HG03060 (cell line): ENCODE measurements around the gene HERC3.
"Not testable (repeated sequence)": the region's sequence is repeated elsewhere in the genome, so short reads cannot be mapped to it uniquely, and the experiment has no call there.

Experiments
- ATAC-seq: cut with Tn5 transposase; IDR thresholded peaks from one replicate; pipeline ENCODE4 v1.9.1; 2021; ENCODE audit warnings: low read depth, moderate number of reproducible peaks; ENCODE audit not compliant: unreplicated experiment

HERC3 gene

GRCh38 chr4:88606832-88607231 is 14.6 kb downstream of the HERC3 start:
- ATAC-seq = no peak

GRCh38 chr4:88609387-88609786 is 17.1 kb downstream of the HERC3 start:
- ATAC-seq = no peak

DNA sequence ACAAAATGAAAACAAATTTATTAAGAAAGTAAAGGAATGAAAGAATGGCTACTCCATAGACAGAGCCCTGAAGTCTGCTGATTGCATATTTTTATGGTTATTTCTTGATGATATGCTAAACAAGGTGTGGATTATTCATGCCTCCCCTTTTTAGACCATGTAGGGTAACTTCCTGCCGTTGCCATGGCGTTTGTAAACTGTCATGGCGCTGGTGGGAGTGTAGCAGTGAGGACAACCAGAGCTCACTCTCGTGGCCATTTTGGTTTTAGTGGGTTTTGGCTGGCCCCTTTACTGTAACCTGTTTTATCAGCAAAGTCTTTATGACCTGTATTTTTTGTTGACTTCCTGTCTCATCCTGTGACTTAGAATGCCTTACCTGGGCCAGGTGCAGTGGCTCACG is 17.5 kb downstream of the HERC3 start:
- ATAC-seq = not testable (repeated sequence)

DNA sequence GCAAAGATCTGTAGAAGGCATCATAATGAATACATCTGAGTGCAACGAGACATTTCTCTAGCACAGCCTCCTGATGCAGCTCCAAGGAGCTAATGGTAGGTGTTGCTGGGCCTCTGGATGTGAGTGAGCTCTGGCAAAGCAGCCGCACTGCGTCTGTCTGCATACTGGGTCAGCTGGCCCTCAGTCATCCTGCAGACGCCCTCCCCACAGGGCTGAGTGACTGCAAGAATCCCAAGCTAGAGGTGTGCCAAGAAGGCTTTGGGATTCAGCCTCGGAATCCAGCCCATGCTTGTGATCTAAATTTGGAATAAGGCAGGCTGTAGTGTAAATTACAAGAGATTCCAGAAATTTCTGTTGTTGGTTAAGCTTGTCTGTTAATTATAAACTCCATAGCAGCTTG is 18.5 kb downstream of the HERC3 start:
- ATAC-seq = no peak

GRCh38 chr4:88613417-88613875 is 21.2 kb downstream of the HERC3 start:
- ATAC-seq = no peak

GRCh38 chr4:88614058-88614457 is 21.8 kb downstream of the HERC3 start:
- ATAC-seq = no peak

GRCh38 chr4:88616275-88617150 is 24.2 kb downstream of the HERC3 start:
- no peak for ATAC-seq

GRCh38 chr4:88618782-88619485 is 26.7 kb downstream of the HERC3 start:
- ATAC-seq = no peak

DNA sequence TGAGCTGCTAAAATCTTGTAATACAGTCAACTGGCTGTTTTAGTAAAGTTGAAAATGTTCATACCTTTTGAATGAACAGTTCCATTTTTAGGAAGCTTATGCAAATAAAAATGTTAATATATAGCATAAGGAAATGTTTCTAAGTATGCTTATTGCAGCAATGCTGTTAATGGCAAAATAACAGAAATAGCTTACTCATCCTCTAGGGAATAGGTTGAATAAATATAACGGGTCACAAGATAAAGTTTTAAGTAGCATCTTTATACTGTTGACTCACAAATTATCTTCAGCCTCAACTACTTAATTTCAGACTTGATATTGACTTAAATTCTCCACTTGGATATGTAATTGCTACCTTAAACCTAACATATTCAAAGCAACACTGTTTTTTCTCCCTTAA is 27.7 kb downstream of the HERC3 start:
- no peak for ATAC-seq

DNA sequence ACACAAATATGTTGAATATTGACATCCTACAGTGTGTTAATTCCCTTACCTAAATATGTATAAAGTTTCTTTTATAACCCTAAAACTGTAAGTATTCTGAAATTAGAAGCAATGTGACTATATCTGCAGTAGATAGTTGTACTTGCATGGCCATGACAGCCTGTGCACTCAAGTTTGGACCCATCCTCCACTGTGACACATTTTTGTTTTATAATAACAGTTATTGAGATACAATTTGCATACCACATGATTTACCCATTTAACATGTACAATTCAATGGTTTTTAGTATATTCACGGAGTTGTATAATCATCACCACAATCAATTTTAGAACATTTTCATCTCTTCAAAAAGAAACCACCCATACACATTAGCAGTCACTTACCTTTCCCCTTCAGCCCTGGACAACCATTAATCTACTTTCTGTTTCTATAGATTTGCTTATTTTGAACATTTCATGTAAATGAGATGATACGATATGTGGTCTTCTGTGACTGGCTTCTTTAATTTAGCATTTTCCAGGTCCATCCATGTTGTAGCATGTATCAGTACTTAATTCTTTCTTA is 29.6 kb downstream of the HERC3 start:
- no peak for ATAC-seq

DNA sequence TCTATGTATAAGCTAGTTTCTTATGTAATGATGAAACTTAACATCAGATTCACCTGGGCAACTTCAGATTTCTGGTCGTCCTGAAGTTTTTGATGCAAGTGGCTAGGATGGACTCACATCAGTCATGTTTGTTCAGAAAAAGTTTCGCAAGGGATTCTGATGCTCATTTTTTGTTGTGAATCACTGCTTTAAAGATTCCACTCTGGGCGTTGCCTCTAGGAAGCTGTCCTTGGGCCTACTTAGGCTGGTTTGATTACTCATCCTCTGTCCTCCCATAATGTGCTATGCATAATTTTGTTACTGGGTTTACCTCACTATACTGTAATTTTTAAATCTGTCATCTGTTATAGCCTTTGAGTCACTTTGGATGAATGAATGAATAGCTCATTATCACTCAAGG is 30.8 kb downstream of the HERC3 start:
- ATAC-seq = no peak

DNA sequence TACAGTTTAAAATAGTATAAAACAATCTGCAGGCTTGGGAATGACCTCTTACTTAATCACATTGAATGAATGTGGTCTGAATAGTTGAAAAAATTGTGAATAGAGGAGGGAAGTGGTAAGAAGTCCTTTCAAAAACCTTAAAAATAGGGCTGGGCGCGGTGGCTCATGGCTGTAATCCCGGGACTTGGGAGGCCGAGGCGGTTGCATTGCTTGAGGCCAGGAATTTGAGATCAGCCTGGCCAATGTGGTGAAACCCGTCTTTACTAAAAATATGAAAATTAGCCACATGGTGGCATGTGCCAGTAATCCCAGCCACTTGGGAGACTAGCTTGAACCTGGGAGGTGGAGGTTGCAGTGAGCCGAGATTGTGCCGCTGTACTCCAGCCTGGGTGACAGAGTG is 36.5 kb downstream of the HERC3 start:
- no peak for ATAC-seq

DNA sequence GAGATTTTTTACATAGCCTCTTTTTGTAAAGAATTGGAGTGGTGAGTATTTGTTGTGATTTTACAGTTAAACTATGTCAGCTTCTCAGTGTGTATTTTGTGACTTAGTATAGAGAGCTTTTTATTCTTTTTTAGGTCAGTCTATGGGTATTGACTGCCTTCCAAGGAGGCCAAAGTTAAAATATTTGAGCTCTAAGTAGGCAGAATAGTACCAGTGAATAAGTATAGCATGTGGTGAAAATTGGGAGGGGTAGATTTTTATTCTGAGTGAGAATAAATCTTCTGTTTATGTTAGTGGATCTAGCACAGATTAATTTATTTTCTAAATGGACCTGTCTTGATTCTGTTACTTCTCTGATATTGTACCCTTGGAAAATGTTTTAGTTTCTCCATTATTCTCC is 37.5 kb downstream of the HERC3 start:
- ATAC-seq = no peak

DNA sequence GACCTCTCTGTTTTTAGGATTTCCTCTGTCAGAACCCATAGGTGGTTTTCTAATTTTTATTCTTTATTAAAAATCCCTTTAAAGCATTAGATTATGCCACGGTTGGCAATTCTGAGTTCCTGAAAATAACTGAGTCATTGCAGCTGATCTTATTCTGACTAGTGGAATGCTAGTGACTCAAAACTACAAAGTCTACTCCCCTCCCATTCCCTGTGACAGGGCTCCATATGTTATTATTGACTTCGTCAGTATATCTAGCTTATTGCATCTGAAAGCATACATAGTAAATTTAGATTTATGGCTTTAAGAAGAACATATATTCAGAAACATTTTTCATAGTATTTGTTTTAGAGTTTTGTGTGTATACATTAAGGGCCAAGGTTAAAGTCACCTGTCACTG is 38.5 kb downstream of the HERC3 start:
- ATAC-seq = no peak

DNA sequence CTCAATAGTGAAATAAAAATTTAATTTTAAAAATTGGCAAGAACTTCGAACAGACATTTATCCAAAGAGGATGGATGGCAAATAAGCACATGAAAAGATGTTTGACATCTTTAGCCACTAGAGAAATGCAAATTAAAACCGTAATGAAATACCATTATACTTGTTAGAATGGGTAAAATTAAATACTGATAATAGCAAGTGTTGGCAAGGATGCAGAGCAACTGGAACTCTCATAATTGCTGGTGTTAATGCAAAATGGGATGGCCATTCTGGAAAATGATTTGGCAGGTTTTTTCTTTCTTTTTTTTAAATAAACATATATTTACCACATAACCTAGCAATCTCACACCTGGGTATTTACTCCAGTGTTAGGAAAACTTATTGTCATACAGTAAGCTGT is 51.7 kb downstream of the HERC3 start:
- no peak for ATAC-seq

DNA sequence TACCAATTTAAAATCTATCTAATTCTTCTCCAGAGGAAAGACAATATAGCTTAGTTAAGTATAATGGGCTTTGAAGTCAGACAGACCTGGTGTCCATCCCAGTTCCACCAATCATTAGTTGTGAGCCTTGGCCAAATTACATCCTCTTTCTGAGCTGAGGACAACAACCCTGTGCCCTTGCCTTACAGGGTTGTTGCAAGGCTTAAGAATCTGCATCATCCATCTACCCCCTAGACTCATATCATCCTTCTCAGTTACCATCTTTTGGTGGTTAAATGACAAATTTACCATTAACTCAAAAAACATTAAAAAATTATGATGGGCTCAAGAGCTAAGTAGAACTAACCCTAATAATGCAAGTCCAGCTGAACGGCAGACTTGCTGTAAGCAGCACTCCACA is 53.7 kb downstream of the HERC3 start:
- ATAC-seq = no peak

DNA sequence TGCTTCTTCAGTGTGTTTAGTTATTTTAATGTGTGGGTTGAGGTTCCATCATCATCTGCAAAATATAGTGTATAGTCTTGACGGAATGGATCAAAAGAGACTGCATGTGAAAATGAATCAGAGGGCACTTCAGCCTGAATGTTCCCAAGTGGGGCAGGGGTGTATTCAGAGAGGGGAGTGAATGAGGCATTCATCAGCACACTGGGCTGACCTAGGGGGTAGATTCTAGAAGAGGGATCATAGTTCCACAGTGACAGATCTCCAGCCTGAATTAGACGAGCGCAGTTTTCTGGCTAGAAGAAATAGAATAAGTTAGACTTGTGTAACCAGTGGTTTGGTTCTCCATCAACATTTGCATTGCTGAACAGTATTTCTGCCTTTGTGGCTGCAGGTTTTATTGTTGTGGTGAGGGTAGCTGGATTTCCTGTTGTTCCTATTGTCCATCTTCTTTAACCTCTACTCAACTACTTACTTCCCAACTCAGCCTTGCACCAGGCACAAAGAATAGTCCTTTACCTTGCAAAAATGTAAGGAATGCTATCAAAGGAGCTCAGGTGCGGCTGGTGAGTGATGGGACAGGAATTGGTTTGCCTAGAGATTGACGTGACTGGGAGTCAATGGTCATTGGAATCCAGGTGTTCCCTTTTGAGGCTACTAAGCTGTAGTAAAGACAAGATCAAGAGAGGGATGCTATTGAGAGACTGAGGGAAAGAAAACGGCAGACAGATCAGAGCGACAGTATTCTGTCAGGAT is 54.4 kb downstream of the HERC3 start:
- ATAC-seq = no peak

DNA sequence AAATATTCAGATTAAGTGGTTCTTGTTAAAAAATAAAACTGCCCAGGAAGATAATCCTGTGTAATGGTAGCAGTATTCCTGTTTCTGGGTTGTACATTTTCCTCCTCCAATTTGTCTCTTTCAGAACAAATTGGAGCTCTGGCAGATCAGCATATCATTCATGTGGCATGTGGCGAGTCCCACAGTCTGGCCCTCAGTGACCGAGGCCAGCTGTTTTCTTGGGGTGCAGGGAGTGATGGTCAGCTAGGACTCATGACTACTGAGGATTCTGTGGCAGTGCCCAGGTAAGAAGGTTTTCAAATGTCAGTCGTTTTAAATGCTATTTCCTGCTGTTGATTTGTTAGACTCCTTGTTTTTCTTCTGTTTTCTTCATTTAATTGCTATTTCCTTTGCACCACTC is 57.4 kb downstream of the HERC3 start:
- no peak for ATAC-seq

DNA sequence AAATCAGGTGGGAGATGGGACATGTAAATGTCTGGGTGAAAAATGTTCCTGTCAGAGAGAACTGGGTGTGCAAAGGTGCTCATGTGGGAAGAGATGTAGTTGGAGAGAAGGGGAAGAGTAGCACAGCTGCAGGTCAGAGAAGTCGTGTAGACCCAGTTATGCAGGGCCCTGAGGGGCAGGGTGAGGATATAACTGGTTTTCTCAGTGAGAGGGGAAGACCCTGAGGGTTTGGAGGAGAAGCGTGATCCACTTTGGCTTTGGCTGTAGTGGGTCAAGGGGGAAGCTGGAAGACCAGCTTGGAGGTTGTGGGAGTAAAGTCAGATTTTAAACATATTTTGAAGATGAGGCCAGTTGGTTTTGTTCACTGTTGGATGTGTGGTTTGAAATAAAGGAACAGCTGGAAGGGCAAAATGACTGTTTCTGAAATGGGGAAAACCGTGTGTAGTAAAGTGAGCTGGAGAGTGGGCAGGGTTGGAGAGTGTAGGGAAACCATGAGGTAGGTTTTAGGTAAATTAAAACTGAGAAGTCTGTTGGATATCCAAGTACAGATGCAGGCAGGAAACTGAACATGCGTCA is 61.2 kb downstream of the HERC3 start:
- ATAC-seq = no peak

DNA sequence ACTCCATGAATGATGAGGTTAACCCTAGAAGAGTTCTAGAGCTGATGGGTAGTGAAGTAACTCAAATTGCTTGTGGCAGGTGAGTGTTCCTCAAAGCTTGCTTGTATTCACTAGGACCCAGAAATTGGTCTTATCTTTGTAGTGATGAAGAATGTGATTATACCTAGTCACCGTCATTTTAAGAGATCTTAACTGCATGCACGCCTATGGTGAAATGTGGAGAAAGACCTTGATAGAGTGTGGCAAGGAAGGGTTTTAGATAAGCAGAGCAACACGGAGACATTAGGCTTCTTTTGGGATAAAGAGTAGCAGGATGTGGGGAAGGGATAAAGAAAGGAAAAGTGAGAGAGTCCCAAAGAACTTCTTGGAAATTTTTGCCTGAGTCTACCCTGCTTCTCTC is 62.9 kb downstream of the HERC3 start:
- ATAC-seq = no peak
